HG03378 (cell line): ENCODE data around the gene TAOK1.

Experiments used
- ATAC-seq: cut with Tn5 transposase; IDR thresholded peaks from one replicate; pipeline ENCODE4 v1.9.1; 2021; ENCODE audit warnings: mild to moderate bottlenecking, moderate library complexity; ENCODE audit not compliant: unreplicated experiment

Gene TAOK1

DNA sequence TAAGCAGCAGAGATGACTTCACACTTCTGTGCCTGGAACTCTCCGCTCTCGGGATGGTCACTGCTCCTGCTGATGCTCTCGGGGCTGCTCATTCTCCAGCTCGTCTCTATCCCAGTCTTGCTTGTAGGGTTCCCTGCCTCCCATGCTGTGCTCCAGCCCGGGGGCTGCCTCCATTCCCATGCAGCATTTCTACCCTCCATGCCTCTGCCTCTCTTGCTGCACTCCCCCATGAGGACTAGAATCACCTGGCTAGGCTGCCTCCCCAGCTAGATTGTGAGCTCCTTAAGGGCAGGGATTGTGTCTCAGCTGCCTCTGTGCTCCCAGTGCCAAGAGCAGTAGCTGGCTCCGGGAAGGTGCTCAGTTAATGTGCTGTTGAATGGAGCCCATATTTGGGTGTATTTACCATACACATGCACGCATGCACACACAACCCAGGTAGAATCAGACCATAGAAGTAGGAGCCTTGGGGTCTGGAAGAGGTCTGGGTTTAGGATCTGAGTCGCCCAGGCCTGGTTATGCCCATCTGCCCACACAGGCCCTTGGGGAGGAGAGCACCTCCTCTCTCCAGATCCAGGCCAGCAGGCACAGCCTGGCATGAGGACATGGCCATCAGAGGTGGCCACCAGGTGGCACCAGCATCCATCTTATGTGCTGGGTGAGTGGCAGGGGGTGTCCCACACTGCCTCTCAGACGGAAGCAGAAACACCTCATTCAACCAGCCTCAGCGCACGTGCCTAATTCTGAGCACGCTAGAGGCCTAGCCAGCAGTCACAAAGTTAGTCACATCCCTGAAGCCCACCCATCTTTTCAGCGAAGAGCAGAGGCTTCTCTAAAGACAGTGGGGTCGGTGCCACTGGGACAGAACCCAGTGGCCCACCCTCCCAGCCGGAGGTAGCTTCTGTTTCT is 190.0 kb downstream of the TAOK1 start:
- ATAC-seq: peak; percentile 49

DNA sequence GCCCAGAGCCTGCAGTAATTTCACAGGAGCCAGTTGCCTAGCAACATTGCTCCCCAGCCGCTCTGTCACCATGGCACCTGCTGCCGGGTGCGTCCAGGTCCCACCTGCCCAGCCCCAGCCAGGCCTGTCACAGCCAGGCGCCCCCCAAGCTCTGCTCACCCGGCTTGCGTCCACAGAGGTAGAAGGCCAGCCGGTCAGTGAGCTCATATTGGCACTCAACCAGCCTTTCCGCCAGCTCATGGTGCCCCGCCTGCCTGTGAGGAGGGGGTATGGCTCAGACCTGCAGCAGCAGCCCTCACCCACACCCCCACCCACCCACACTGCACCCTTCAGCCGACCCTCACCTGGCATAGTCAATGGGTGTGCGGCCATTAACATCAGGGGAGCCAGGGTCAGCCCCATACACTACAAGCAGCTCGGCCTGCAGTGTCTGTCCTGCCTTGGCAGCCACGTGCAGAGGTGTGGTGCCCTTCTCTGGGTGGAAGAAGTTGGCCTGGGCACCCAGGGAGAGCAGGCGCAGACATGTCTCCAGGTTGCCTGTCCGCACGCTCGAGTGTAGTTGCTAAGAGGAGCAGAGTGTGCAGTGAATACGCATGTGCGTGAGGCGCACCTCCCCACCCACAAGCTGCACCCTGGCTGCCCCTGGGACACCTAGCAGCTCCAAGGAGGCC is 191.6 kb downstream of the TAOK1 start:
- no peak for ATAC-seq

DNA sequence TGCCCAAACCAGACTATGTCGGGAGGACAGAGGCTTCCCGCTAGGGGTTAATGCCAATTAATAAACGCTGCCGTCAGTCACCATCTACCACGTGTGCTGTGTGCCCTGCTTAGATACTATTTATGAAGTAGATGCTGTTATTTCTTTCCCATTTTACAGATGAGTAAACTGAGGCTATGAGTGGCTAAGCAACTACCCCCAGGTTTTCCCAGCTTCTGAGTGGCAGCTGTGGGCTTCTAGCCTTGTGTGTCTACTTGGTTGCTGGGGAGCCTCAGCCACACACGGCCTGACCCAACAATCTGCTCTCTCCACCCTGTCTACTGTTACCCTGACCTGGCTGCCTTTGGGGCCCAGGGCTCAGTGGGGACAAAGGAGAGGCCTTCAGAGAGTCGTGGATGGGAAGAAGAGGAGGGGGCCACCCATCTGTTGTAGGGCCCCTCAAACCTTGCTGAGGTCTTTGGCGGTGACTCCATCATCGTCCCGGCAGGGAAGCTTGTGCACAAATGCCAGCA is 192.1 kb downstream of the TAOK1 start:
- no peak for ATAC-seq

DNA sequence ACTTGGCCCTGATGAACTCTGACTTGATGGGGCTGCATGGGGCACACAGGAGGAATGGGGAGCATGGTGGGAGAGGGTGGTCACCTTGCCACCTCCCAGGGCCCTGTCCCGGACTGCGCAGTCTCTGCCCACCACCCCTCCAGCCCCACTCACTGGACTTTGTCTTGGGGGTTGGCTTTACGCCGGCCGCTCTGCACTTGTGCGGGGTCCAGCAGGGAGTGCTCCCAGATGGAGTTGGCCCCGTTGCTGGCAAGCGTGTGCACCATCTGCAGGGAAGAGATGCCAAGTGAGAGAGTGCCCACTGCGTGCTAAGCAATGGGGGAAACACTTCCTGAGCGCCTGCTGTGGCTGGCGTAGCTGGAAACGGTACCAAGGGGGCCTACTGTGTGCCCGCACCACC is 192.6 kb downstream of the TAOK1 start:
- ATAC-seq: no peak

DNA sequence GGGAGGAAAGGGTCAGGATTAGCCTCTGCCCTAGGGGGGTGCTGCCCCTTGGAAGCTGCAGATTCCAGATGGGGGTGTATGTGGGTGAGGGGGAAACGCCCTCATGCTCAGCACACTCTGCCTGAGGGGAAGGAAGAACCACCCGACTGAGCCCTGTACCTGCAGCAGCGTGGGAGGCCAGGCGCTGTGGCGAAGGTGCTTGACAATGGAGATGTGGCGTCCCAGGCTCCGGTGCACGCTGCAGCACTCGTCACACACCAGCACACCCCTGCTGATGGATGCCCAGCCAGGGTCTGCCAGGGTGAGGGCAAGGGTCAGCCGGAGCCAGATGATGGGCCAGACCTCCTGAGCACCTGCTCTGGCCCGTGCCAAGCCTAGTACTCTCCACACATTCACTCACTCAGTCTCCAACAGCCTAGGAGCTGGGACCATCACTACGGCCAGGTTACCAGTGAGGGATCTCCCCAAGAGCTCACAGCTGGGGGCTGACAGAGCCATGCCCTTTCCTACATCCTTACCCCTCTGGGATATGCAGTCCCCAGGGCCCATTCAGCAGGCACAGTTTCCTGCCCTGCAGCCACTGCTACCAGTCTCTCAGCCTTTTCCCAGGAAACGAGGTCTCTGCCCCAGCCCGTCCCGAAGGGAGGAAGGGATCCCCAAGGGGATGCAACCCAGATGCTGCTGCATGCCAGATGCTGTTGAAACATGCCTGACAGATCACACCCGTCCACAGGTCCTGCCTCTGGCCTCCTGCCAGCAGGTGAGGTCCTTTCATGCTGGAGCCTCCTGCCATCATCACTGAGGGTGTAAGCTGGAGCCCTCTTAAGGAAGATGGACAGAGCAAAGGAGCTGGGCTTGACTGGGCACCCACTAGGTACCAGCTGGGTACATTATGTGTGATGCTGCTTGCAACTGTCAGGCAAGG is 193.4 kb downstream of the TAOK1 start:
- no peak for ATAC-seq

DNA sequence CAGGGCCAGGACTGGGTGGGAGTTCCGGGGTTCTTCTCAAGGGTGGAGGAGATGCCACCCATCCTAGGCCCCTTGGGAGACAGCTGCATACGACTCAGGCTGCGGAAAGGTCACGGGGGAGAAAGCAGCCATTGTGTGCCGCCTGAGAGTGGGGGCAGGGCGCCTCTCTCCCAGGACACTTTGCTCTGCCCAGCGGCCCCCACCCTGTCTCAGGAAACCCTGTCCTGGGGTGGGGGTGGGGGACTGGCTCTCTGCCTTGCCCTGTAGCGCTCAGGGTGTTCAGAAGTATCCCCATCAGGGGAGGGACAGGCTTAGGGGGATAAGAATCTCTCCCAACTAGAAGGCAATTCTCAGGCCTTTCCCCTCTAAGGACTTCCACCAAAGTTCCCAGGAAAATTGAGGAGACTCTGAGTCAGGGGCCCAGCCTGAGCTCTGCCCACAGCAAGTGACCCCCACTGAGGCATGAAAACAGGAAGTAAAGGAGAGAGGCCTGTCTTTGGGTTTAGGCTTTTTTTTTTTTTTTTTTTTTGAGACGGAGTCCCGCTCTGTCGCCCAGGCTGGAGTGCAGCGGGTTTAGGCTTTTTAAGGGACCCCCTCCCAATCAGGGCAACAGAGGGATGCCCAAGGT is 194.4 kb downstream of the TAOK1 start:
- no peak for ATAC-seq

DNA sequence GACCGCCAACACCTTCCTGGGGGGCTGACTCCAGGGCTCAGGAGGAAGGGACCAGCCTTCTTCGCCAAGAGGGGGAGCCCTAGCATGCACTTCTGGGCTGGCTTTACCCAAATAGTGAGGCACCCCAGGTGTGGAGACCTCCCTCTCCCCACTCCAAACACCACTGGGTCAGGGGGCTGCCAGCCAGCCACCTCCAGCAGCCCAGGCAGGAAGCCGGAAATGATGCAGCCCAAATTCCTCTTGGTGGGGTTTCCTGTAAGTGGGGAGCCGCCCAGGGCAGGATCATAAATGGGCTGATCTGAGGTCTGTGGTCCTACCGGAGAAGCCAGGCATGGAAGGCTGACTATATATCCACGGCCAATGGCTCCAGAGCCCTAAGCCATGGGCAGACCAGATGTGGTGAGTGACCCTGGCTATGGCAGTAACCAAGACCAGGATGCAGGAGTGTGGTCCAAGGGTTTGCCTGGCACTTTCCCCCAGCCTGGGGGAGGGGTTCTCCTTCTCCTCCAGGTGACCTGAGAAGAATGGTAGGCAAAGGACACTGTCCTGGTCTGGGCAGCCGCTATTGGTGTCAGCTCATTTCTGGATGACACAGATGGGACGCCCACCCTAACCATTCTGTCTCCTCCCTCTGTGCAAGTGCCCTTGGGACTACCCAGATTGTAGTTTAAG is 195.1 kb downstream of the TAOK1 start:
- no peak for ATAC-seq

DNA sequence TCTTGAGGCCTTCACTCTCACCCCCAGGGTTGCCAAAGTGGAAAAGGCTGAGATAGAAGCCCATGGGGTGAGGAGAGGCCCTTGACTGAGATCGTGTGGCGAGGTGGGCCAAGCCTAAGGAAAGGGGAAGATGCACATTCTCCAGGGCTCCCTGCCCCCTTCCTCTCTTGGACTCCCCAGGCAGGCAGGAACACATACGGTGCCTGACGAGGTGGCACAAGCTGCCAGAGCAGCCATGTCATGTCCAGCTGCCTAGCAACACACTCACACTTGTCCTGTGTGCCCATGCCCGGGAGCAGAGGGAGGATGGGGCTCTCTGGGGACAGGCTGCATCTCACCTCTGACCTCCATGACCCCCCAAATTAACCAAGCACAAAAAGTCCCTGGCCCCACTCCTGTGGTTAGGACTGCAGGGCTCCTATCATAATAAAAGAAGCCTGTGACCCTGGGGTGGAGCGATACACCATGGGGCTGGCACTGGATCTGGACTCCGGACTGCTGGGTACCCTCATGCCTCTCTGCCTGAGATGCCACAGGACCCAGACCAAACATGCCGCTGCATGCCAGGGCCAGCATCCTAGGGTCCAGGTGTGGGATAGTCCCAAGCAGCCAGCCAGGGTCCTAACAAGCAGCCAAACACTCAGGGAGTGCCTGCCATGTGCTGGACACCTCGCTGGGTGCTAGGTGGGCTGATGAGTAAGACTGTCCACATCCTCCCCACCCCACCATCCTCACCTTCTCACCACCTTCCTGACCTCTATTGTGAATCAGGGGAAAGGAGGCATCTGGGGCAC is 196.7 kb downstream of the TAOK1 start:
- ATAC-seq: no peak

DNA sequence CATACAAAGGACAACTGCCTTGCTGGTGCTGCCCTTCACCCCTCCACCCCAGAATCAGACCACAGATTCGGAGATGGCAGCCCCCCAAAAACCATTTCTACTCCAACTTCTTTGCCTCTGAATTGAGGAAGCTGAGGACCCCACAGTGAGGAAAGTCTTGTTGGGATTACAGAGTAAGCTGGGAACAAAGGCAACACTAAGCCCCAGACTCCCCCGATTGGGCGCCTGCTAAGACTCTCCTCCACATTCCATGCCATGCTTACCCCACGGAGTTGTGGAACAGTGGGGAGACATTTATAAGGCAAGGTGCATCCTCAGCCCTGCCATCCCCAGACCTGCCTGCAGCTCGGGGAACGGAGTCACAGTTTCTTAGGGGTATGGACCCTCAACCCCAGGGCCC is 197.4 kb downstream of the TAOK1 start:
- no peak for ATAC-seq

DNA sequence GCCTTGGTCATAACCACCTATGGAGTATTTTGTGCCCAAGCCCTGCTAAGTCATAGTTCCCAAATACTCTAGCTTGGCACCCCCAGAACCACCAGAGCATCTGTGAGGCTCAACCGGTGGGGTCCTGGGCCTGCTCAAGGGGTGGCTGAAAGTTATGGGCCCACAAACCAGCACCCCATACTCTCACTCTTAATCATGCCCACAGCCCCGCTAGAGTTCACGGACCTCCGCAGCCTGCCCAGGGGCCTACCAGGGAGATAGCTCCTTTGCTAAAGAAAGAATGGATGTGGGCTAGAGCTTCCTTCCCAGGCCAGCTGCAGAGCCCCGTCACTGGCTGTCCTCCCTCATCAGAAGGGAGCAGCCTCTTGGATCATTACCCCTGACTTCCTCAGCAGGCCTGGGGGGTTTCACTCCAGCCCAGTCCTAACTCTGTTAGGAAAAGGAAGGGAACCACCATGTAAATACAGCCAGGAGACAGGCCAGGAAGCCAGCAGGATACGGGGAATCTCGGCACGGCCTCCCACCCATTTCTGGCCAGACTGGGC is 197.9 kb downstream of the TAOK1 start:
- ATAC-seq: no peak

DNA sequence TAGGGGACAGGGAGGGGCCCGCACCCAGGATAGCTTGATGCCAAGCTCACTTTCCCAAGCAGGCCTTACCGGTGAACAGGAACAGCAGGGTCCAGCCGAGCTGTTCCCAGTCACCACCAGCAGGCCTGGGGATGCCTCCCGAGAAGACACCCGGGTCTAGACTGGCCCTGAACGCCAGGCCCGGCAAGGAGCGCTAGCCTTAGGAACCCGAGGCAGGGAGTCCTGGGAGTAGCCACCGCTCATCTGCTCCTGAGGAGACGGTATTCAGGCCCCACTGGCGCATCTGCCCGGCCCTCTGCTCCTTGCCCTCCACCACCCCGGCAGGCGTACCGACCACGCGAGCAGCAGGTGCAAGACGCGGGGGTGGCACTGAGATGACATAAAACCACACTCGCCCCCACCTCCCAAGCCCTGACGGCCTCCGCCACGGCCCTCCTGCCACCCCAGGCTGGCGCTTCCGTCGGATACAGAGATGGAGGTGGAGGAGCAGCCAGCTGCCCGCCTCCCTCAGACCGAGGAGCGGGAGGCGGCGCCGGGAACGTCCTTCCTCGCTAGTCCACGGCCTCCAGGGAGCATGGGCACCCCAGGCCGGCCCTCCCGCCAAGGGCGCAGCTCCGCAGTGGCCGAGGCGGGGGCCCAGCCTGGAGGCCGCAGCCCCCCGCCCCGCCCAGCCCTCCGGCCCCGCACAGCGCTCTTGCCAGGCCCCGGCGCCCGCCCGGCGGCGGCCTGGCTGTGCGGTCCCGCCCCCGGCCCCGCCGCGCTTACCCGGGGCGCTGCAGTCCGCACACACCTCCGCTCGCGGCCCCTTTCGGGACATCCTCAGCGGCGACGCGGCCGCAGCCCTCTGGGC is 198.6 kb downstream of the TAOK1 start:
- ATAC-seq: no peak

DNA sequence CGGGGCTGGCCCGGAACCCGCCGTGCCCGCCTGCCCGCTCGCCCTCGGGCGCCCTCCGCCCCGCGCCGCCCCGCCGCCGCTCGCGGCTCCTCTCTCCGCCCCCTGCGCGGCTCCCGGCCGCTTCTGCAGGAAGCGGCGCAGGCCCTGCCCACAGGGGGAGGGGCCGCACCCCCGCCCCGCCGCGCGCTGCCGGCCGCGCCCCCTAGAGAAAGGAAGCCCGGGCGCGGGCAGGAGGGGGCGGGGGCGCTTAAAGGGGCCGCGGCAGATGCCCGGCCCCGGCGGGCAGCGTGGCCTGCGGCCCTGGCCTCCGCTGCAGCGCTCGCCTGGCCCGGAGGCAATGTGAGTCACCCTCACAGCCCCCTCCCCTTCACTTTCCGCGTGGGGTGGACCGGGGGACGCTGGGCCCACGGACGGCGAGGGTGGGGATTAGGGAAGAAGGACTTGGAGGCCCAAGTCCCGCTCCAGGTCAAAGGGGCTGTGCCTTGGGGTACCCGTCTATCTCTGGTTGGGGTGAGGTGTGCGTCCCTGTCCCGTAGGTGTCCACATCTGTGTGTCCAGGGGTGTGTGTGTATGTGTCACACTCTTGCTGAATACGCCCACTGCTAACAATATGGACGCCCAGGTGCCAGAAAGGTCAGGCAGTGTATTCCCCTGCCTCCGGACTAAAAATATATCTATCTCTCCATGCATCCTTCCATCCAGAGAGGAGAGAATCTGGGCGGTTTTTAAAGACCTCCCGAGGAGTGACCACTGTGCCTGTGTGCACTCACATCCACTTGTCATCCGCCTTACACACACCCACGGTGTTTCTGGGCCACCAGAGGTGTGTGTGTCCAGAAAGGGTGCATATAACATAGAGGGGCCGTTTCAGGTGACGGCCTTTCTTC is 199.6 kb downstream of the TAOK1 start, which contains the start of gene GIT1:
GIT1 (minus strand) TSS at position 125 of the 887 bp plus-strand sequence. CDS start 270 bp downstream, outside the sequence.
- ATAC-seq: no peak

DNA sequence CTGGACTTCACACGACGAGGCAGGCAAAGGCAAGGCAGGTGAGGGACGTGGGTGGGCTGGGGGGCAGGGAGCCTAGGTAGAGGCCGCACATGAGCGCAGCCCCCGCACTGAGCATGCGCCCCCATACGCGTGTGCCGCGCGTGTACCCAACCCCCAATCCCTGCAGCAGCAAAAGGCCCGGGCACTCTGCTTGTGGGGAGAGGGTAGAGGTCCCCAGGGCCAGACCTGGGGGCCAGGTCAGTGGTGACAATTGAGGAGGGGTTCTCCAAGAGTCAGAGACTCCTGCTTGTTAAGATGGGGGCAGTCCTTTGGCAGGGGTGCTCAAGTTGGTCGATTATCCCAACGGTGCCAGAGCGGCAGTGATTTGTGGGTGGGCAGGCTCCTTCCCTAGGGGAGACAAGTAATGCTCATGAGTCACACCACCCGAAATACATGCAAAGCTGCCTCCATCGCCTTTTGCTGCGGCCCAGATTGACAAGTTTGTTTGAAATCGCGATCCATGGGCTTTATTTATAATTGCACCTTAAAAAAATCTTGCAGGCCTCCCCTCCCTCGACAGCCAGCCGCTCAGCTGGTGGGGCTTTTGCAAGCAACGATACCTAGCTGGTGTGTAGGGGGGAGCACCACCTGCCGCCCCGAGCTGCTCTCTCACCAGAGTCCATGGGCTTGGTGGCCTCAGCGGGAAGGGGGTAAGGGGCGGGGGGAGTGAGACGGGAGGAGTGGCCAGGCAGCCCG is 200.4 kb downstream of the TAOK1 start:
- ATAC-seq: no peak

DNA sequence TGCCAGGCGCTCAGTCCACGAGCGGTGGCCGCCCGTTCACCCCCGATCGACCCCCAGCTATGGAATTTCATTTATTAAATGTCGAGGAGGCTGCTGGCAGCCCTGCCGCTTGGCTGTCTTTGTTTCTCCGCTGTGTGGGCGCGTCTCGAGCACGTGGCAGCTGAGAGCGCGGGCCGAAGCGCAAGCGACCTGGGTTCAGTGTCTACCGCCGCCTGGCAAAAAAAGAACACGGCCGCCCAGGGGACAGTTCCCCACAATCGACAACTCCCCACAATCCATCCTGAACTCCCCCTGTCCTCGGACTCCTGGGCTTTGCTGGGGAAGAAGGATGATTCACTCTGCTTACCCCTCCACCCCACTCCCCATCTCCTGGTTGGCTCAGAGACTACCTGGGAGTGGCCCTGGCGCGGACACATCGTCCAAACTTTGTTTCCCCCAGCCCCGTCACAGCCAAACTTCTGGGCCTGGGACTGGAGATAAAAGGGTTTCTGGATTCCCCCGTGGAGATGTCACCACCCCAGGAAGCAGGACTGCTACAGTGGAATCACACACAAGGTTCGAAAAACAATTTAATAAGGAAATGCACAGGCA is 201.1 kb downstream of the TAOK1 start:
- no peak for ATAC-seq

DNA sequence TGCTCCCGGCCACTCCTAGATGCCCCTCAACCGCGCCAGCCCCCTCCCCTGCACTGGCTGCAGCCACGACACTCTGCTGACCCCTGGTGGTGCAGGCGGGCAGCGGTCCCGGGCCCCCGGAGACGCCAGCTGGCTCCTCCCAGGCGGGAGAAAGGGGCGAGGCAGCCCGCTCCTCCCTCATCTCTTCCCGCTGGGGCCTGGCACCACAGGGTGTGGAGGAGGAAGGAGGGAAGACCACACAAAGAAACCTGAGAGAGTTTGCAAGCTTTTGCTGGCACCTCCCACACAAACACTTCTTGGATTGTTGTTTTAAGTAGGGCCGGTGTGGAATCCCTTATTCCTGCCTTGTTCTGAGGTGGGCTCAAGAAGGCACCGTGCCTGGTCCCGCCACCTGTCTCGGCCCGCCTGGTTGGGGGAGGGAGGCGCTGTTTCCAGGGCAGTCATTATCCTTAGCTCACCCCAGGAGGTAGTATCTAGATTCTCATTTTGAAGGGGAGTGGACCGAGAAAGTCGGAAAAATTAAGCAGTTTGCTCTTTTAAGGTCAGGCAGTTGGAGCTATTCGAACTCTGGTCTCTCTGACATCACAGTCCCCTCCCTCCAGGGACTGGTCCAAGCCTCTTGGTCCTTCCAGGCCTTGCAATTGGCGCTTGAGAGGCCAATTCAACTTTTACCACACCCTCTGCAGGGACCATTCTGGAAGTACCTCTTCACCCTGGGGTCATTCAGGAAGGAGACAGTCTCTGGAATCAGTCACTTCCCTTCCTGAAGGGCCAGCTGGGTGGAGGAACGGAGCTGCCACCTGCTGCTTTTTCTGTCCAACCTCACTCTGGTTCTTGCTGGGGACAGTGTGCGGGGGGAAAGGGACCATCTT is 201.8 kb downstream of the TAOK1 start:
- ATAC-seq: no peak
